AG08396 (cell line): ENCODE results near the gene ALKBH7.
"Not testable (repeated sequence)": the region's sequence is repeated elsewhere in the genome, so short reads cannot be mapped to it uniquely, and the experiment has no call there.

ENCODE experiments used
- DNase-seq: peaks from one replicate; pipeline ENCODE4 v3.0.0; 2012; ENCODE audit warnings: low spot score, mixed read lengths

The ALKBH7 gene

DNA sequence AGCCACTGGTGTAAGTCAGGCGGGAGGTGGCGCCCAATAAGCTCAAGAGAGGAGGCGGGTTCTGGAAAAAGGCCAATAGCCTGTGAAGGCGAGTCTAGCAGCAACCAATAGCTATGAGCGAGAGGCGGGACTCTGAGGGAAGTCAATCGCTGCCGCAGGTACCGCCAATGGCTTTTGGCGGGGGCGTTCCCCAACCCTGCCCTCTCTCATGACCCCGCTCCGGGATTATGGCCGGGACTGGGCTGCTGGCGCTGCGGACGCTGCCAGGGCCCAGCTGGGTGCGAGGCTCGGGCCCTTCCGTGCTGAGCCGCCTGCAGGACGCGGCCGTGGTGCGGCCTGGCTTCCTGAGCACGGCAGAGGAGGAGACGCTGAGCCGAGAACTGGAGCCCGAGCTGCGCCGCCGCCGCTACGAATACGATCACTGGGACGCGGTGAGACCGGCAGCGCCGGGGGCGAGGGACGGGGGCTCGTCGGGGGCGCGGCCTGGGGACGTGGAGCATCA, at the start of gene ALKBH7:
Gene ALKBH7 (plus strand): TSS at position 201 of the 502 bp plus-strand sequence. CDS start 27 bp downstream, at position 228.
- DNase-seq = peak; percentile 97

DNA sequence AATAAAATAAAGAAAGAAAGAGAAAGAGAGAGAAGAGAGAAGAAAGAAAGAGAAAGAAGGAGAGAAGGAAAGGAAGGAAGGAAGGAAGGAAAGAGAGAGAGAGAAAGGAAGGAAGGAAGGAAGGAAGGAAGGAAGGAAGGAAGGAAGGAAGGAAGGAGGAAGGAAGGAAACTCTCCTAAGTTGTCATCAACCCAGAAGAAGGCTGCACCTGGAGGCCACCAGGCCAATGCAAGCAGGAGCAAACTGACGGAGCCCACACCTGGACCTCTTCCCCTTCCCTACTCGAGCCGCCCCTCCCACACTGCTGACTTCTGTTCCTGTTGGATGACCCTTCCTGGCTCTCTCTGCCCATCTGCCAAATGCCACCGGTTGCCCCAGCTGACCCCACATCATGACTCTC, 47.8 kb upstream of the ALKBH7 start:
- no peak for DNase-seq

DNA sequence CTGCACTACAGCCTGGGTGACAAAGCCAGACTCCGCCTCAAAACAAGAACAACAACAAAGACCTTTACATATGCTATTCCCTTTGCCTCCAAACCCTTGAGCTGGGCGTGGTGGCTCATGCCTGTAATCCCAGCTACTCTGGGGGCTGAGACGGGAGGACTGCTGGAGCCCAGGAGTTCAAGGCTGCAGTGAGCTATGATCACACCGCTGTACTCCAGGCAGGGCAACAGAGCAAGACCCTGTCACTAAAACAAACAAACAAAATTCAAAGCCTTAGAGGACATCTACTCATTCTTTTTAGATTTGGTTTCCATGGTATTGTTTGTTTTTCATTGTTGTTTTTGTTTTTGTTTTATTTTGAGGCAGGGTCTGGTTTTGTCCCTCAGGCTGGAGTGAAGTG, 47.0 kb upstream of the ALKBH7 start:
- DNase-seq = no peak

DNA sequence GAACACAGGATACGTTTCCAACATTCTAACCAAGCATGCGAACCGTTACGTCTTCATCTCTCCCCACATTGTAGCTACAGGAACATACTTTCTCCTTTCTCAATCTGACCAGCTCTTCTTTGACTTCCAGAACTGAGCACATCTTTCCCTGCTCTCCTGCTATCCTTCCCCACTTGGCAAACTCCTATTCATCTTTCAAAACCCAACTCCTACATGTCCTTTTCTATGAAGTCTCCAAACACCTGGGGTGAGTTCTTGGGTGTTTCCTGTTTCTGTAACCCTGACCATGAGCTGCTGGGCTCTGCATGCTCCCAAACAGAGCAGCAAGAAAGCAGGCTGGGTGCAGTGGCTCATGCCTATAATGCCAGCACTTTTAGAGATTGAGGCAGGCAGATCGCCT, 45.8 kb upstream of the ALKBH7 start:
- no peak for DNase-seq

- DNase-seq = no peak
These were observed 39.2 kb upstream of the ALKBH7 start, which contains the start of gene ACER1 for GRCh38 chr19:6333439-6333838. Gene ACER1 (minus strand): TSS chr19:6333612. CDS start chr19:6333551, 61 bp downstream.

- DNase-seq = no peak
These were observed 37.9 kb upstream of the ALKBH7 start for GRCh38 chr19:6334490-6335285.

DNA sequence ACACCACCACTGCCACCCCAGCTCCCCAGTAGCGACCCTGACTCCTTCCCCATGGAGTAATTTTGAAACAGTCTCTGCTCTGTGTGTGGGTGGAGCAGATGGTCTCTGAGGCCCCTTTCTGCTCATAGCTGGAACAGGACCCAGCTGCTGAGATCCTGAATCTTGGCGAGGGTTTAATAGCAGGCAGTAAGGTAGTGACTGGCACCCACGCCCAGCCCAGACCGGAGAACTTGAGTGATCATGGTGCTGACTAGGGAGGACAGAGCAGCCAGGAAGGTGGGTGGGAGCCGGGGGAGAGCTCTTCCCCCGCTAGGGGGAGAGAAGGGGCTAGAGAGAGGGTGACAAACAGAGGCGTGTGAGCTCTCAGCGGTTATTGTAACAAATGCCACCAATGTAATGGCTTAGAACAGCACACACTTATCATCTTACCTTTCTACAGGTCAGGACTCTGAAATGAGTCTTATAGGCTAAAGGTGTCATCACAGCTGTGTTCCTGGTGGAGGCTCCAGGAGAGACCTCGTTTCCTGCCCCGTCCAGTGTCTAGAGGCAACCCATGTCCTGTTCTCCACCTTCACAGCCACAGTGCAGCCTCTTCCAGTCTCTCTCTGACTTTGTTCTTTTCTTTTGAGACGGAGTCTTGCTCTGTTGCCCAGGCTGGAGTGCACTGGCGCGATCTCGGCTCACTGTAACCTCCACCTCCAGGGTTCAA, 31.9 kb upstream of the ALKBH7 start:
- no peak for DNase-seq

- no peak for DNase-seq
These were observed 29.1 kb upstream of the ALKBH7 start for GRCh38 chr19:6343462-6343861.

GRCh38 chr19:6349271-6349670, 23.3 kb upstream of the ALKBH7 start:
- not testable (repeated sequence) for DNase-seq

GRCh38 chr19:6350688-6351087, 21.9 kb upstream of the ALKBH7 start:
- no peak for DNase-seq

GRCh38 chr19:6352381-6353165, 20.0 kb upstream of the ALKBH7 start:
- no peak for DNase-seq

DNA sequence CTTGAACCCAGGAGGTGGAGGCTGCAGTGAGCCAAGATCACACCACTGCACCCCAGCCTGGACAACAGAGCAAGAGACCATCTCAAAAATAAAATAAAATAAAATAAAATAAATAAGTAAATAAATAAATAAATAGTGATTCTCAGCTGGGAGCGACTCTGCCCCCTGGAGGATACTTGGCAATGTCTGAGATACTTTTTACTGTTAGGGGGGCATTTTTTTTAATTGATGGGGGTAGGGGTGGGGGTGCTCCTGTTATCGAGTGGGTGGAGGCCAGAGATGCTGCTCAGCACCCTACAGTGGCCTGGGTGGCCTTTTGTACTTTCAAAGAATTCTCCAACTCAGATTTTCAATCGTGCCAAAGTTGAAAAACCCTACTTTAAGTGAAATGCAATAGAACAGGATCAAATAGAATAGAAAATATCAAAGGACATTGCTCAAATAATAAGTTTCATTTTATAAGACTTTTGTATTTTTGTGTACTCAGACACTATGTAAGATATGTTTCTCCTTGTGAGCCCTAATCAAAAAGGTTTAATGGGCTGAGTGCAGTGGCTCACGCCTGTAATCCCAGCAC, 18.4 kb upstream of the ALKBH7 start:
- peak; percentile 43 for DNase-seq

- DNase-seq = not testable (repeated sequence)
These were observed 17.1 kb upstream of the ALKBH7 start for GRCh38 chr19:6355321-6356040.

DNA sequence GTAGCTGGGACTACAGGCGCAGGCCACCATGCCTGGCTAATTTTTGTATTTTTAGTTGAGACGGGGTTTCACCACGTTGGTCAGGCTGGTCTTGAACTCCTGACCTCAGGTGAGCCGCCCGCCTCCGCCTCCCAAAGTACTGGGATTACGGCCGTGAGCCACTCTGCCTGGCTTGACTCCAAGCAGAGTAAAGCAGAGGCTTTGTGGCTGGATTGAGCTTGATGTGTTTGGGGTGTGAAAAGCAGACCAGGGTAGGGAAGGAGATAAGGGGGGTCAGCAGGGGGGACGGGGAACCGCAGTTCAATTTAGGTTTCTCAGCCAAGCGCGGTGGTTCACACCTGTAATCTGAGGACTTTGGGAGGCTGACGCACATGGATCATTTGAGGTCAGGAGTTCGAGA, 15.4 kb upstream of the ALKBH7 start:
- DNase-seq = no peak

DNA sequence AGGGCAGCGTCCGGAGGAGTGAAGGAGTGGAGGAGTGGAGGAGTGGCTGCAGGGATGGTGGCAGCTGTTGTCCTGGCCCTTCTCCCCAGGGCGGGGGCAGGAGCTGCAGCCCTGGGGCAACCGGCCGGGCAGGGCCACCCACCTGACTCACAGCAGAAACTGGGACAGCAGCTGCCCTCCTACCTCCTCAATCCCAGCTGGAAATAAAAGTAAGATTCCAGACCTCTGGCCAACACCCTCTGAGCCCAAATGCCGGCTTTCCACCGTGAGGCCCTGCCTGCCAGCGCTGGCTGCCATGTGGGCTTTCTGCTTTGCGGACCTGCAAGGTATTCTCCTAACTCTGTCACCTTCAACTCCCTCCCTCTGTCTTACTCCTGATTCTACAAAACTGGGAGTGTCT, 14.6 kb upstream of the ALKBH7 start:
- DNase-seq = no peak

DNA sequence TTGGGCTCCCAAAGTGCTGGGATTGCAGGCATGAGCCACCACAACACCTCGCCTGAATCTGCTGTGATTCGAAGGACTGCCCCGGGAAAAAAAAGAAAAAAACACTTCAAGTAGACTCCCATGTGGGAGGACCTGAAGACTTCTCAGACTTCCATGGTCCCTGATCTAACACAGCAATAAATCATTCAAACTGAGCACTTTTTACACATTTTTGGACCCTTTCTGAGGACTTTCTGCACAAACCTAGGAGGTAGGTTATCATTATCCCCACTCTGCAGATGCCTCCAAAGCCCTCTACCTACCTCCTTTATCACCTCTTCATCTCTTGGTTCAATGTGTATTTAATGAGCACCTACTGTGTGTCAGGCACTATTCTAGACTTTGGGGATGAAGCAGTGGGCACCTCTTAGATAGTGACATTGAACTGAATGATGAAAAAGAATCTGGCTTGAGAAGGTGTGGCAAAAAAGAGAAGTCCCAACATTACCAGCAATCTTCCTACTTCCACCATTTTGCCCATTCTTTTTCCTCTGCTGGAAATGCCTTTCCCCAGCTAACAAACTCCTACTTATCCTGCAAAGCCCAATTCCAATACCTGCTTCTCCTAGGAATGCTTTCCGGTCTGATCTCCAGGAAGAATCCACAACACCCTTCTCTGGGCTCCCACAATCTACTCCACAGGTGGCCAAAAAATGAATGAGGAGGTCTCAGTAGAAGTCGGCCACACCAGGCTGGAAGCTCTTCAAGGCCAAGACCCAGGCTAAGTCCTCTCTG, 12.8 kb upstream of the ALKBH7 start:
- DNase-seq = no peak

GRCh38 chr19:6360445-6360844, 12.1 kb upstream of the ALKBH7 start:
- DNase-seq = not testable (repeated sequence)

- DNase-seq = not testable (repeated sequence)
These were observed 11.8 kb upstream of the ALKBH7 start for GRCh38 chr19:6360857-6361216.

GRCh38 chr19:6362027-6362350, 10.6 kb upstream of the ALKBH7 start:
- no peak for DNase-seq

DNA sequence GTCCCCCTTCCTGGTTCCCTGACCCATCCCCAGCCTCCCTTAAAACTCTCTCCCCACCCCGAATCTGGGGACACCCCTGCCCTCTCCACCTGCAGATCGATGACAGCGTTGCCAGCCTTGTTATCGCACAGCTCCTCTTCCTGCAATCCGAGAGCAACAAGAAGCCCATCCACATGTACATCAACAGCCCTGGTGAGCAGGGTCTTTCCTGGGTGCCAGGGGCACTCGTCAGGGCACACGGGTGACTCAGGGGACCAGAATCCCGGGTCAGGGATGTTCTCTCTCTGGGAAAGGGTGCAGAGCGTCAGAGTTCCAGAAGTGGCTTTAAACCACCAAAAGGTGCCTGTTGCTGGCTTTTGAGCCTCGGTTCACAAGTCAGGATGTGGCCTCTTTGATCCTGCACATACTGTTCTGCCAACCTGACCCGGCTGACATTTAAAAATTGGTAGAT, 10.2 kb upstream of the ALKBH7 start:
- no peak for DNase-seq

DNA sequence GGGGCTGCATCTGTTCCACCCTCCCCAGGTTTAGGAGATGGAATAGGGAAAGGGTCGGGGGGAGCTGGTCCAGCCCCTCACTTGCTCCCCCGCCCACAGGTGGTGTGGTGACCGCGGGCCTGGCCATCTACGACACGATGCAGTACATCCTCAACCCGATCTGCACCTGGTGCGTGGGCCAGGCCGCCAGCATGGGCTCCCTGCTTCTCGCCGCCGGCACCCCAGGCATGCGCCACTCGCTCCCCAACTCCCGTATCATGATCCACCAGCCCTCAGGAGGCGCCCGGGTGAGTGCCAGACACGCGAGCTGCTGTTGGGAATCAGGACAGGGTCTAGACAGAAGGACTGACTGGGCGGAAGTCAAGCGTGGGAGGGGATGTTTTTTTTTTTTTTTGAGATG, 8.2 kb upstream of the ALKBH7 start:
- DNase-seq = no peak
